ENCODE measurements around the gene COL24A1. TPM values are rescaled to one million over a fixed set of nuclear protein-coding genes. Genes with fewer than 3 reads are reported as not detected.

COL24A1 gene
- total and polyA plus RNA-seq, 7 donors, result 0.03 to 1.3 (median 0.13) TPM

DNA sequence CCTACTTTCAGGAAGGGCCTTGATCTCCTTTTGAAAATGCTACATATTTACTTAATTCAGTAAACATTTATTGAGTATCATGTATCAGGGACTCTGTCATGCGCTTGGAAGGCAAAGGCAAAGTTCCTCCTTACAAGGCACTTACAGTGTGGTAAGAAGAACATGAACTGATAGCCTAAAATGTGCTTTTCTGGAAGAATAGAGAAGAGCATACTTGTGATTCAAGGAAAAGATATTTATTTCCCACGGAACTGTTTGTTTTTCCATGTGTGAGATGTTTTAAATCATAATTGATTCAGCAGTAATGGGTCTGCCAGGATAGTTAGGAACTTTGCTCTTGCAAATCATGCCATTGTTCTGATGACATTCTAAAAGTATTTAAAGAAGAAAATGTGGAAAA is 338.2 kb downstream of the COL24A1 start:
- TF ChIP-seq, protein P1, sequence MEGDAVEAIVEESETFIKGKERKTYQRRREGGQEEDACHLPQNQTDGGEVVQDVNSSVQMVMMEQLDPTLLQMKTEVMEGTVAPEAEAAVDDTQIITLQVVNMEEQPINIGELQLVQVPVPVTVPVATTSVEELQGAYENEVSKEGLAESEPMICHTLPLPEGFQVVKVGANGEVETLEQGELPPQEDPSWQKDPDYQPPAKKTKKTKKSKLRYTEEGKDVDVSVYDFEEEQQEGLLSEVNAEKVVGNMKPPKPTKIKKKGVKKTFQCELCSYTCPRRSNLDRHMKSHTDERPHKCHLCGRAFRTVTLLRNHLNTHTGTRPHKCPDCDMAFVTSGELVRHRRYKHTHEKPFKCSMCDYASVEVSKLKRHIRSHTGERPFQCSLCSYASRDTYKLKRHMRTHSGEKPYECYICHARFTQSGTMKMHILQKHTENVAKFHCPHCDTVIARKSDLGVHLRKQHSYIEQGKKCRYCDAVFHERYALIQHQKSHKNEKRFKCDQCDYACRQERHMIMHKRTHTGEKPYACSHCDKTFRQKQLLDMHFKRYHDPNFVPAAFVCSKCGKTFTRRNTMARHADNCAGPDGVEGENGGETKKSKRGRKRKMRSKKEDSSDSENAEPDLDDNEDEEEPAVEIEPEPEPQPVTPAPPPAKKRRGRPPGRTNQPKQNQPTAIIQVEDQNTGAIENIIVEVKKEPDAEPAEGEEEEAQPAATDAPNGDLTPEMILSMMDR (IDR thresholded peaks at IDR 0.05), result no peak
- DNase-seq (no peak), ATAC-seq (no peak)
- WGBS, 3 donors, result 46 to 65% (median 58%) methylated on average over 2 of the region's 2 CpGs
- no peaks in the 10 kb centered on the region for H3K27me3 ChIP-seq (ENCODE audit: insufficient read depth in 3 of 3, low read length in 2 of 3)
- H3K27ac ChIP-seq, result no peak overlapping the region
- peaks cover 4% of the 10 kb centered on the region for H3K4me1 ChIP-seq
- intact Hi-C loops (cut with DNase I), result no loop called here
- no peak overlapping the region for H3K4me3 ChIP-seq
- no peaks in the 10 kb centered on the region for H3K36me3 ChIP-seq (ENCODE audit: insufficient read depth in 1 of 2, low read depth in 1 of 2)
- H3K9me3 ChIP-seq, result no peaks in the 10 kb centered on the region

DNA sequence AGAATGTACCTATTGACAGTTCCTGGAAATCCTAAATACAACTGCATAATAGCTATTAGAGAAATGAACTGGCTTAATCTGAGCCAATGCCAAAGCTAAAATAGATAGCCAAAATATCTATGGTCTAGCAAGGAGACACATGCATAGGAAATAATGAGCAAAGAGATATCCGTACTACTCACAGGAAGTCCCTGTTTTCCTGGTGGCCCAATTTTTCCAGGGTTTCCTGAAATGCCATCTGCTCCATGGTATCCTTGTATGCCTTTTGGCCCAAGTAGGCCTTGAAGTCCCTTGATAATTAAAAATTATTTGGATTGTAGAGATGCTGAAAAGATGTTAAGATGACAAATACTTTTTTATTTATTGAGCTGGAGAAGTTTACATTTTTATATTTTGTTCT is 340.0 kb downstream of the COL24A1 start:
- H3K27ac ChIP-seq, result no peak overlapping the region
- no peaks in the 10 kb centered on the region for H3K9me3 ChIP-seq
- no peaks in the 10 kb centered on the region for H3K27me3 ChIP-seq (ENCODE audit: insufficient read depth in 3 of 3, low read length in 2 of 3)
- H3K4me1 ChIP-seq, result no peaks in the 10 kb centered on the region
- no peaks in the 10 kb centered on the region for H3K36me3 ChIP-seq (ENCODE audit: insufficient read depth in 1 of 2, low read depth in 1 of 2)
- H3K4me3 ChIP-seq, result no peak overlapping the region
- no peak for ATAC-seq
- DNase-seq, result no peak
- TF ChIP-seq, protein P1 (IDR thresholded peaks at IDR 0.05), result no peak
- WGBS, 3 donors, result 35 to 40% (median 38%) methylated on average over 1 of the region's 1 CpG
- intact Hi-C loops (cut with DNase I), result no loop called here

DNA sequence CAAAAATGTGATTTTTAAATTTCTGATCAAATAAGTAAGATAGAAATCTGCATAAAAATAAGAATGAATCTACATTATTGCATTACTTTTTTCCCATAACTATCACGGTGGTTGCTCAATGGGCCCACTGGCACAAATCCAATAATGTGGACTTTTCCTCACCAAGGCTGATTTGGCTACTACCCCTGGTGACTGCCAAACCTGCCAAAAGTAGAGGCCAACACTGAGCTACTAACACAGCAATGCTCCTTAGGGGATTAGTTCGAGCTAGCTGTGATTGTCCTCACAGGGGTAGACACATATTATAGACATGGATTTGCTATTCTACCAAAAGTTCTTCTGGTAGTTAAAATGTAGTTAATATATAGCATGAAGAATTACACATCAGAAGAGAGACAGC is 340.7 kb downstream of the COL24A1 start:
- Histone ChIP-seq H3K4me1 (no peaks in the 10 kb centered on the region), H3K27ac (no peak overlapping the region), H3K4me3 (no peak overlapping the region), H3K27me3 (ENCODE audit: insufficient read depth in 3 of 3, low read length in 2 of 3) (no peaks in the 10 kb centered on the region), H3K9me3 (no peaks in the 10 kb centered on the region), H3K36me3 (ENCODE audit: insufficient read depth in 1 of 2, low read depth in 1 of 2) (no peaks in the 10 kb centered on the region)
- intact Hi-C loops (cut with DNase I), result no loop called here
- DNase-seq, result peak; percentile 36 to 37
- WGBS, 3 donors, result 18 to 25% (median 19%) methylated on average over 2 of the region's 2 CpGs
- TF ChIP-seq, protein P1 (IDR thresholded peaks at IDR 0.05), result no peak
- no peak for ATAC-seq

DNA sequence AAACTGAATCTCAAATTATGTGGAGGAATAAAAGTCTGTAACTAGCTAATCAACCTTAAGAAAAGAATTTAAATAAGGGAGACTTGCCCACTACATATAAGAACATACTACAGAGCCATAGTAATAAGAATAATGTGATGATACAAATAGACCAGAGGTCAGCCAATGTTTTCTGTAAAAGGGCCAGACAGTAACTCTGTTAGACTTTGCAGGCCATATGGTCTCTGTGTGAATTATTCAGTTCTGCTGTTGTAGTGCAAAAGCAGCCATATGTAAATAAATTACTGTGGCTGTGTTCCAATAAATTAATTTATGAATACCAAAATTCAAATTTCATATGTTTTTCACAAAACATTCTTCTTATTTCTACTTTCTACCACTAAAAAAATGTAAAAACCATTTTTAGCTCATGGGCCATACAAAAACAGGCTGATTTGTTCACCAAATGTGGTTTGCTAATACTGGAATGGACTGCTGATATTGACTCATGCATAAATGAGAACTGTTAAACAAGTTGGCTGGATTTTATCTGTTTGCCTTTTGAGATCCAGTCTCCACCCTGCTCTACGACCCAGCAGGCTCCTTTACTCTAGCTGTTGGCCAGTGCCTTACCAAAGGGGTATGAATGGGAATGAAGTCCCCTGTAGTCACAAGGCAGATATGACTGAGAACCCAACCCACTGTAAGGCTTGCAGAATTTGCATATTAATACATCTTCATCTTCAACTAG is 350.2 kb downstream of the COL24A1 start:
- TF ChIP-seq, protein P1 (IDR thresholded peaks at IDR 0.05), result no peak
- no peak for DNase-seq
- Histone ChIP-seq H3K4me3 (no peak overlapping the region), H3K27me3 (ENCODE audit: insufficient read depth in 3 of 3, low read length in 2 of 3) (no peaks in the 10 kb centered on the region), H3K9me3 (no peaks in the 10 kb centered on the region), H3K4me1 (no peaks in the 10 kb centered on the region), H3K36me3 (ENCODE audit: insufficient read depth in 1 of 2, low read depth in 1 of 2) (no peaks in the 10 kb centered on the region), H3K27ac (no peak overlapping the region)
- 53 to 61% (median 58%) methylated on average over 1 of the region's 1 CpG for WGBS, 3 donors
- intact Hi-C loops (cut with DNase I), result no loop called here
- ATAC-seq, result no peak

DNA sequence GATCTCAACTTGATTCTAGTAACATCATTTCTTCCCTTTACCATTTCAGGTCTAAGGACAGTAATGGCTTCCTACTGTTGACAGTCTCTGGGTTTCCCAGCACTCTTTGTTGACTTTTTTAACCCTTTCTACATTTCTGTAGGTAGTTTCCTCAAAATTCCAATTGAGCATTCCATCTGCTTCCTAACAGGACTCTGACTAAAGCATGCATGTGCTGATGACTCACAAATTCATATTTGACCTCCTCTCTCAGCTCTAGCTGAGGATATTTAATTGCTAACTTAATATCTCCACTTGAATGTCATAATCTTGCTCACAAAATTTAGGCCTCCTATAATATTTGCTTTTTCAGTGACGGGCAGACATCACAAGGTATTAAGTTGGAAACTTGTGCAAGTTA is 355.1 kb downstream of the COL24A1 start:
- H3K4me1 ChIP-seq, result no peaks in the 10 kb centered on the region

More for the DNA sequence above, 355.1 kb downstream of the COL24A1 start:
- TF ChIP-seq, protein P1 (IDR thresholded peaks at IDR 0.05), result no peak
- DNase-seq, result no peak
- WGBS, 3 donors, result 92 to 96% (median 93%) methylated on average over 1 of the region's 1 CpG
- Histone ChIP-seq H3K27ac (no peak overlapping the region), H3K9me3 (no peaks in the 10 kb centered on the region), H3K4me3 (no peak overlapping the region), H3K36me3 (ENCODE audit: insufficient read depth in 1 of 2, low read depth in 1 of 2) (no peaks in the 10 kb centered on the region), H3K27me3 (ENCODE audit: insufficient read depth in 3 of 3, low read length in 2 of 3) (no peaks in the 10 kb centered on the region)
- no peak for ATAC-seq
- intact Hi-C loops (cut with DNase I), result no loop called here

All from psoas muscle (tissue), 8 donors.